HT-29 (cell line): Measurements from ENCODE around the gene ITIH3. TPM values are rescaled to one million over a fixed set of nuclear protein-coding genes. Genes with fewer than 3 reads are reported as not detected.

Source experiments
- DNase-seq: peaks from one replicate; pipeline ENCODE4 v3.0.0-alpha.2; 2015; ENCODE audit warnings: low spot score
- total RNA-seq: library from RNA; depleted of rRNA; stranded (reverse); fragments of >200 nt; shearing (Covaris generic); gene quantifications from 2 replicates; pipeline ENCODE4 v1.2.3, GENCODE V29; 2014

ITIH3 gene
- total RNA-seq, 1 experiment from 2014 or later = not detected

- no peak for DNase-seq
Measured at GRCh38 chr3:52779011-52779836, 15.4 kb upstream of the ITIH3 start.

DNA sequence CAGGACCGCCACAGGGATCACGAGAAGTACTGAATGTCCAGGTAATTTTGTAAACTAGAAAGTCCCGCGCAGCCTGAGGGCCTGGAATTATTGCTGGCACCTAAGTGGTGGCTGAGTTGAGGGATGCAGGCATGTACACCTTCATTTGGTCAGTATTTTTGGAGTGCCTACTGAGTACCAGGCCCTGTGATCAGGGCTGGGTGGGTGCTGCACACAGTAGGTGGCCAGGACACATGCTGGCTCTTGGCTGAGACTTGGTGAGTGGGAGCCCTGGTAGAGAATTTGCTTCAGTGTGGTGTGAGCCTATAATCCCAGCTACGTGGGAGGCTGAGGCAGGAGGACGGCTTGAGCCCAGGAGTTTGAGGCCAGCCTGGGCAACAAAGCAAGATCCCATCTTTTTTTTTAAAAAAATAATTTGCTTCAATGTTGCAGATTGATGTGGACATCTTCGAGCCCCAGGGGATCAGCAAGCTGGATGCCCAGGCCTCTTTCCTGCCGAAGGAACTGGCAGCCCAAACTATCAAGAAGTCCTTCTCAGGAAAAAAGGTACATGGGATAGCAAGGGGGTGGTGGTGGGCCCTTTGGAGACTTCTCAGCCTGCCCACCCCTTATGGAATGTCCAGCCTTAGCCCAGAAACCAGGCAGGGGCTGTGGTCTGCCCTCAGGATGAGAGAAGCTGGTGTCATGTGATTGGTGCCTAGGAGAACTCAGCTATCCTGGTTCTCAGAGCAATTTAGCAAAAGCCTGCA, 14.6 kb upstream of the ITIH3 start:
- DNase-seq = no peak

DNA sequence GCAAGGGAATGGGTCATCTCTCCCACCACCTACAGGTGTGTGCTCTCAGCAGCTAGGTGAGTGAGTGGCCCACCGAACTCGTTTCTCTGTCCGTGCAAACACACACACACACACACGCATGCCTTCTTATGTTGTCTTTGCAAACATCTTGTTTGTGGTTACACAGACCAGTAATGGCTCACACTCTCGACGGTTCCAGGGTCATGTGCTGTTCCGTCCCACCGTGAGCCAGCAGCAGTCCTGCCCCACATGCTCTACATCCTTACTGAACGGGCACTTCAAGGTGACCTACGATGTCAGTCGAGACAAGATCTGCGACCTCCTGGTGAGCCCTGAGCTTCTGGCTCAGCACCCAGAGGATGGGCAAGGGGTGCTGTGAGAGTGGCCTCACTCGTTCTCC, 12.9 kb upstream of the ITIH3 start:
- DNase-seq = no peak

DNA sequence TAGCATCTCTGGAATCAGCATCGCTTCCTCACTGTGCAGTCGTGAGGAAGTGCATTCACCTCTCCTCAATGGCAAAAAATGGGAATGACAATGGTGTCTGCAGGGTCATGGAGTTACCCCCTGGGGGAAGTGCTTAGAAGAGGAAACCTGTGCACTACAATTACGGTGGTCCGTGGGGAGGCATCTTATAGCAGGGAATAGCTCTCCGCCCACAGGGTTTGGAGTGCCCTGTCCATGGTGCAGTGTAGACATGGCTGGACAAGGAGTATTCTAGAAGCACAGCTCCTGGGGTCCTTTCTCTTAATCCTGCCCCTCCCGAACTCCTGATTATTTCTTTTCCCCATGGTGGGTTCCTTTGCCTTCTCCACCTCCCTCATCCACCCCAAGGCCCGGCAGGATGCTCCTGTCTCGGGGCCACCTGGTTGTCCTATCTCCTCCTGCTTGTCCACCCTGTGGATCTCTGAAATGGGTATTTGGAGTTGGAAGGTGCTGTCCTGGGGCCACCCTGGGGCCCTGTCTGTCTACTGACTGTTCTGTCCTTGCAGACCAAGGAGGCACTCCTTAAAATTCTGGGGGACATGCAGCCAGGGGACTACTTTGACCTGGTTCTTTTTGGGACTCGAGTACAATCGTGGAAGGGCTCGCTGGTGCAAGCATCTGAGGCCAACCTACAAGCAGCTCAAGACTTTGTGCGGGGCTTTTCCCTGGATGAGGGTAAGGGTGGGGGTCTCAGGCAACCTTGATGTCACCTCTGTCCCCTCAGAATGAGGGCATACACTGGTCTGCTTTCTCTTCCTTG, 12.0 kb upstream of the ITIH3 start:
- DNase-seq = no peak

GRCh38 chr3:52783211-52783555, 11.4 kb upstream of the ITIH3 start:
- DNase-seq = no peak

DNA sequence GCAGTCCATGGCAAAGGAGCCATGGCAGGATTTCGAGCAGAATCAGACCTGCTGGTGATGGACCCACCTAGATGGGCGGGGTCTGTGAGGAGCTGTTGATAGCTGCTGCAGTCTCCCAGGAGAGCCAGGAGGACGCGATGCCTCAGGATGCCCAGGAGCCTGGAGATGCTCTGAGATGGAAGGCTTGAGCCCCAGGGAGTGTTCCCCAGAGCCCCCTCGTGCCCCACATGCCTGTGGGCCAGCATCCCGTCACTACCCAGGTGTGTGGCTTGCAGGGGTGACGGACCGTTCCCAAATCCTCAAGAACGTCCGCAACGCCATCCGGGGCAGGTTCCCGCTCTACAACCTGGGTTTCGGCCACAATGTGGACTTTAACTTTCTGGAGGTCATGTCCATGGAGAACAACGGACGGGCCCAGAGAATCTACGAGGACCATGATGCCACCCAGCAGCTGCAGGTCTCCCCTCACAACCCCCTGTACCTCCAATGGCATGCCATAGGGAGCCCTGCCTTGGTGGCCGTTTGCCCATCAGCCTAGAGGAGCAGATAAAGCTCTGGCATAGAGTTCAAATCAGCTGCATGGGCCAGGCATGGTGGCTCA, 10.5 kb upstream of the ITIH3 start:
- no peak for DNase-seq

- DNase-seq = no peak
Measured at GRCh38 chr3:52784931-52785590, 9.5 kb upstream of the ITIH3 start.

DNA sequence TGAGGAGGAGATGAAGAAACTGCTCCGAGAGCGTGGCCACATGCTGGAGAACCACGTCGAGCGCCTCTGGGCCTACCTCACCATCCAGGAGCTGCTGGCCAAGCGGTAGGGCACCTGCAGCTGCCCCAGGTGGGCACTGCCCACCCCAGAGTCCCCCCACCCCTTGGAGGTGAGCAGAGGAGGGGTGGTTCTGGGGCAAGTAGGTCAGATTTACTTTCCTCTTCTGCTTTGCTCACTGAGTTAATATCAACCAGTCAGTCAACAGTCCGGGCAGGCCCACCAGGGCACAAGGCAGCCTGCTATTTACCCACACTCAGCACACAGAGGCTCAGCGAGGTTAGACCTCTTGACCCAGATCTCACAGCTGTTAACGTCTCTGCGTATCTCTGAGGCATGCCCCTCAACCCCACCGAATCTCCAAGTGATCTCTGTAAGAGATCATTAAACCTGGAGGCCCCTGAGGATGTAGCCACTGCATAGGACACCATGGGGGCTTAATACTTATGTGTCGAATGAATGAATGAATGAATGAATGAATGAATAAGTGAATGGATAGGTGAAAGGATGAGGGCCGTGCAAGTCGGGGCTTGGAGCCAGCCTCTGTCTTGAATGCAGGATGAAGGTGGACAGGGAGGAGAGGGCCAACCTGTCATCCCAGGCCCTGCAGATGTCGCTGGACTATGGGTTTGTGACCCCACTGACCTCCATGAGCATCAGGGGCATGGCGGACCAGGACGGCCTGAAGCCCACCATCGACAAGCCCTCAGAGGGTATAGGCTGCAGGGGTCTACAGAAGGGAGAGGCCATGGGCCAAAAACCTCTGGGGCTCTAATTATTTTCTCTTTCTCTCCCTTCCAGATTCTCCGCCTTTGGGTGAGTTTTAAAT, 8.0 kb upstream of the ITIH3 start:
- no peak for DNase-seq

- DNase-seq = no peak
Measured at GRCh38 chr3:52787246-52787645, 7.3 kb upstream of the ITIH3 start.

DNA sequence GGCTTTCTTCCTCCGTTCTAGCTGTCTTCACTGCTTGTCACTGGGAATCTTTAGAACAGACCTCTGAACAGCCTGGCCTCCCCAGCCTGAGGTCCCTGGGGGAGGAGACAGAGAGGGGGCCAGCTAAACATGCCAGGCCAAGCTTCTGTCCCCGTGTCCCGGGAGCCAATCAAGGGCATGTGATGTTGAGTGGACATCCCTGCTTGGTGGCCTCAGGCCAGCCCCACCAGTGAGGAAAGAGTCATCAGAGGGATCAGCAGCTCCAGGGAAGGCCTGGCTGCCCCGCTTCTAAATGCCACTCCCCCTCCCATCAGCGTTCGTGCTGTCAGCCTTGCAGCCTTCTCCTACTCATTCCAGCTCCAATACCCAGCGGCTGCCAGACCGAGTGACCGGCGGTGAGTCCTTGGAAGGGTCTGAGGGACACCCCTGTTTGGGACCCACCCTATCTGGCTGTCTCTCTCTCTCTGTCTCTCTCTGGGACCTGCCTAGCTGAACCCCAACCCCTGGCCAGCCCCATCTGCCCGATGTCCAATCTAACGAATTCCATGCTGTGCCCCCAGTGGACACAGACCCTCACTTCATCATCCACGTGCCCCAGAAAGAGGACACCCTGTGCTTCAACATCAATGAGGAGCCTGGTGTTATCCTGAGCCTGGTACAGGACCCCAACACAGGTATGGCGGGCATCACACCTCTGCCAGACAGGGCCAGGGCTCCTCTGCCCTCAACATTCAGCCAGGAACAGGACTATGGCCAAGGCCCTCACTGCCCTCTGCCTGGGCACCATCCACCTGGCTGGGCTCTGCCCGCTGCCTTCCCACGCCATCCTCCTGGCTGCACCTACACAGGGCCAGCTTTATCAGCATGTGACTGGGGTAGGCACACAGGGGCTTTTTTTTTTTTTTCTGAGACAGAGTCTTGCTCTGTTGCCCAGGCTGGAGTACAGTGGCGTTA, 6.6 kb upstream of the ITIH3 start:
- DNase-seq = no peak

DNA sequence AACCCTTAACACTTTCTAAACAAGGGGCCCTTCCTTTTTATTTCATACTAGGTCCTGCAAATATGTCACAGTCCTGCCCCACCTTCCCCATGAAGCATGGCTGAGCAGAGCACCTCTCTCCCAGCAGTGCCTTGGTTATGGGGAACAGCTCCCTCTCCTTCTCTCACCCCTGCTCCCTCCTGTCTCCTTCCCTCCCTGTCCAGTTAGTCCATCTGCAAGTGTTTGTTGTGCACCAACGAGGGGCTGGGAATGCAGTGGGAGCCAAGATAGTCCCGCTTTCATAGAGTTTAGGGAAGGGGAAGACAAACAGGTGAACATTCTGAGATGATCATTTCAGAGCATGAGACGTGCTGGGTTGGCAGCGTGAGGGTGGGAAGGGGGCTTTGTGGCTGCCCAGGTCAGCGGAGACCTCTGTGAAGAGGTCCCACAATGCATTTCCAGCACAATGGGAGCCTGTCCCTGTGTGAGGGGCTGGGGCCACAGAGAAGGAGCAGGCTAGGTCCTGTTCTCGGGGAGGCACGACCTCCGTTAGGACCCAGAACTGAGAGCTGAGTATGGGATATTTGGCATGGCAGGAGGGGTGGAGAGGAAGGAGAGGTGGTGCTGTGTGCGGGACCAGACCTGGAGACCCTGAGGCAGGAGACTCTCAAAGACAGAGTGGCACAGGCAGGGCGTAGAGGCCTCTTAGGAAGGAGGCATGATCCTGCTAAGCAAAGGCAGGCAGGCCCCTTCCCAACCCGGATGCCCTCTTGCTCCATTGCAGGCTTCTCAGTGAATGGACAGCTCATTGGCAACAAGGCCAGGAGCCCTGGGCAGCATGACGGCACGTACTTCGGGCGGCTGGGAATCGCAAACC, 5.5 kb upstream of the ITIH3 start:
- DNase-seq = no peak

DNA sequence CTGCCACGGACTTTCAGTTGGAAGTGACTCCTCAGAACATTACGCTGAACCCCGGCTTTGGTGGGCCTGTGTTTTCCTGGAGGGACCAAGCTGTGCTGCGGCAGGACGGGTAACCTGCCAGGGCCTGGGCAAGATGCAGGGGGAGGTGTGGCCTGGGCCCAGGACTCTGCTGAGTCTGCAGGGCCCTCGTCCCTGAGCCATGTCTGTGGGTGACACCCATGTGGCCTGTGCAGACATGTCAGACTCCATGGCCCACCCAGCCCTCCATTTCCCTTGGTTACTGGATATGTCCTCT, 4.9 kb upstream of the ITIH3 start:
- no peak for DNase-seq

- no peak for DNase-seq
Measured at GRCh38 chr3:52790337-52790736, 4.3 kb upstream of the ITIH3 start.

DNA sequence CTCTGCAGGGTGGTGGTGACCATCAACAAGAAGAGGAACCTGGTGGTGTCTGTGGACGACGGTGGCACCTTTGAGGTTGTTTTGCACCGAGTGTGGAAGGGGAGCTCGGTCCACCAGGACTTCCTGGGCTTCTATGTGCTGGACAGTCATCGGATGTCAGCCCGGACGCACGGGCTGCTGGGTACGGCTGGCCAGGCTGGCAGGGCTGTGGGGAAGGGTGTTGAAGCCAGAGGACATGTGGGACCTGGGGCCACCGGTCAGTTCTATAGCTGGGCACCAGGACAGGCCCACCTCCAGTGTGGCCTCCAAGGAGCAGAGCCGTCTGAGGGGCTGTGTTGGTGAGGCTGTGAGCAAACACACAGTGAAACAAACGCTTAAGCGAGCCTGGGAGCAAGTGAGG, 3.9 kb upstream of the ITIH3 start:
- no peak for DNase-seq

GRCh38 chr3:52791366-52791765, 3.2 kb upstream of the ITIH3 start:
- no peak for DNase-seq

DNA sequence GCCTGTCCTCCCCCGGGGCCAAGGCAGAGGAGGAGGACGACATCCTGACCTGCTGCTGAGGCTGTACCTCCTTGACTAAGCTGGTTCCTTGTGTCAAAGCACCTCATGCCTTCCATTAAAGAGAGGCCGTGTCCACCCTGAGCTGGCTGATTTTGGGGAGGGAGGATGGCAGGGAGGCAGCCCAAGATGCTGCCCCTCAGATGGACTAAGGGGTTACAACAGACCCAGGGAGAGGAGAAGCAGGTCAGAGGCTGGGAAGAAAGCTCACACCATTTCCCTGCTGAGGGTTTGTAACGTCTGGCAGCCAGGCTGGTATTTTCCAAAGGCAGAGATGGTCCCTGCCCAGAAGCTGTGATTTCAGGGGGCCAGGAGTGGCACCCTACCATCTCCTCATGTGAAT, 2.7 kb upstream of the ITIH3 start:
- DNase-seq = no peak

DNA sequence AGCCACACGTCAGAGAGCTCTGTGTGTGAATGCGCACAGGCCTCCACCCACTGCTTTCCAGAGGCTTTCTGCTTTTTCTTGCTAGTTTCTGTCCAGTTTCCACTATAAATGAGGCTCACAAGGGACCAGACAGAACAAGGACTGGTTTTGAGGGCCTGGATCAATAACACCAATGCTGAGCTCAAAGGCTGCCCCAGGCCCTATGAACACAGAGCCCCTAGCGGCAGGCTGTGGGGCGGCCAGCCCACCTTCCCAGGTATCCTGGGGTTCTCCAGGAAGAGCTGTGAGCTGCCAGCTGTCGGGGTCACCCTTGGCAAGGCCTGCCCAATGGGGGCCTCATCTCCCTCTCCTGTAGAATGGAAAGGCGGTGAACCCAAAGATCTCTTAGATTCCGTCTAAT, 2.2 kb upstream of the ITIH3 start:
- DNase-seq = peak; percentile 13

GRCh38 chr3:52792961-52793695, 1.5 kb upstream of the ITIH3 start:
- no peak for DNase-seq
